Measurements from ENCODE around the gene MME. TPM values are rescaled to one million over a fixed set of nuclear protein-coding genes. Genes with fewer than 3 reads are reported as not detected.

The MME gene
- 9.7 TPM for total RNA-seq

GRCh38 chr3:155079746-155080487, at the start of gene MME:
TSS of gene MME (plus strand) at chr3:155080319. CDS start at chr3:155084168, 3,849 bp downstream.

Other genes with a start within 250 kb of the MME start
- gene STRIT1, start 213.4 kb downstream of the MME start, total RNA-seq, result 2.1 TPM